ENCODE data around the gene CRYAB.
"Not testable (repeated sequence)": the region's sequence is repeated elsewhere in the genome, so short reads cannot be mapped to it uniquely, and the experiment has no call there.

CRYAB gene

DNA sequence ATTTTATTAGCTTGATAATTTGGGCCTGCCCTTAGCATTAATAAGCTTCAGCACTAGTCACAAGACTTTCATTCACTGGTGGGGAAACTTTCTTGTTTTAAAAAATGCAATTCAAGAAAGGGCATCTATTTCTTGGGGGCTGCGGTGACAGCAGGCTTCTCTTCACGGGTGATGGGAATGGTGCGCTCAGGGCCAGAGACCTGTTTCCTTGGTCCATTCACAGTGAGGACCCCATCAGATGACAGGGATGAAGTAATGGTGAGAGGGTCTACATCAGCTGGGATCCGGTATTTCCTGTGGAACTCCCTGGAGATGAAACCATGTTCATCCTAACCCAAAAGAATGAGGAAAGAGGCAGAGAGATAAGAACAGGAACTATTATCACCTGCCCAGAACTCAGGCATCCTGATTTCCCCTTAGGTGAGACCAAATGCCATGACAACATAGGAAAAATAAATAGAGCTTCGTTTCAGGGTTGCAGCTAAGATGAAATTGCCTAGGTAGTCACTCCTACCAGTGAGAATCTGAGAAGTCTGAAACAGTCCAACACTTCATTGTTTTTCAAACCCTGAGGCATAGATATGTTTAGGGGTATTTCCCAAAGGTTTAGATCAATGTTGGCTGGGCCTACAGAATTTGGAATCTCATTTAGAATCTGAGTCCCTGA is 2.8 kb downstream of the CRYAB start:
- no peak for DNase-seq (ENCODE audit: low spot score)

DNA sequence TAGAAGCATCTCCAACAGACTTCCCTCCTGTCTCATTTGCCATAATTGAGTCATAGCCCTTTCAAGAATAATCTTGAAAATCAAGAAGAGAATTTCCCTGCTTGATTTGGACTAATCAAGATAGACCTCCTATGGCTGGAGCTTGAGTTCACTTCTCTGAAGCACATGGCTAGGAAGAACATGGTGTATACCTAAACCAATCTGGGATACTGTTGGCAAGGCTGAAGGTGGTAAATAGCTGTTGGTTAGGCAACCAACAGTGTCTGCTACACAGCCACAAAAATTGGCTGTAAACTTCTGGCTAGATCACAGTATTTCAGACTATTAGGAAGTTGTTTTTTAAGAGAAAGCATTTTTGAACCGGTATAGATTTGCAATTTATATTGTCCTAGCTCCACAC is 4.9 kb downstream of the CRYAB start:
- no peak for DNase-seq (ENCODE audit: low spot score)

GRCh38 chr11:111905411-111905810 is 6.2 kb downstream of the CRYAB start:
- DNase-seq (ENCODE audit: low spot score), result no peak

- DNase-seq (ENCODE audit: low spot score), result no peak
Measured at GRCh38 chr11:111886844-111887243, 24.7 kb downstream of the CRYAB start.

GRCh38 chr11:111886032-111886431 is 25.5 kb downstream of the CRYAB start:
- no peak for DNase-seq (ENCODE audit: low spot score)

GRCh38 chr11:111885053-111885452 is 26.5 kb downstream of the CRYAB start:
- not testable (repeated sequence) for DNase-seq (ENCODE audit: low spot score)

GRCh38 chr11:111882202-111882601 is 29.4 kb downstream of the CRYAB start:
- DNase-seq (ENCODE audit: low spot score), result no peak

GRCh38 chr11:111879637-111879960 is 32.0 kb downstream of the CRYAB start:
- no peak for DNase-seq (ENCODE audit: low spot score)

- DNase-seq (ENCODE audit: low spot score), result peak; percentile 92
Measured at GRCh38 chr11:111878849-111879636, 32.5 kb downstream of the CRYAB start, which contains the start of the genes CFAP68 and FDXACB1. TSS of gene CFAP68 (plus strand) at chr11:111879541. CDS start at chr11:111879561, 20 bp downstream. TSS of gene FDXACB1 (minus strand) at chr11:111879165. CDS start at chr11:111879132, 33 bp downstream.

GRCh38 chr11:111878385-111878848 is 33.2 kb downstream of the CRYAB start:
- DNase-seq (ENCODE audit: low spot score), result no peak

DNA sequence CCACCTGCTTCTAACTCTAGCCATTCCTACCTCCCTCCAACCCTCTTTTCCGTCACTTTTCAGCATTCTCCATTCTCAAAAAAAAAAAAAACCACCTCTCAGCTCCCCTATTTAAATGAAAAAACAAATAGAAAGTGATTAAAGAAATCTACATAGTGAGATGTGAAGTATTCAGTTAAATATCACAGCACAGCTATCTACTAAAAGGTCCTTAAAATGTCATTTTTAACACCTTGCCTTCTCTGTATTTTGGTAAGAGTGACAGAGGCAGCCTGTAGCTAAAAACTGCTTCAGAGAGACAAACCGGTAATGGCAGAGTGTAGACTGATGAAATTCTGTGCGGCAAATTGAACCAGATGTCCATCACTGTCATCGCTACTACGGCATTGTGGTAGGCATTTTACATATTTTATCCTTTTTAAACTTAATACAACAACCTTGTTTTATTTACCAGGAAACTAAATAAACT is 39.8 kb downstream of the CRYAB start:
- DNase-seq (ENCODE audit: low spot score), result no peak

GRCh38 chr11:111870886-111871692 is 40.5 kb downstream of the CRYAB start, which contains the start of gene ALG9:
TSS of gene ALG9 (minus strand) at chr11:111871581. CDS start at chr11:111871482, 99 bp downstream.
- DNase-seq (ENCODE audit: low spot score), result peak; percentile 74

DNA sequence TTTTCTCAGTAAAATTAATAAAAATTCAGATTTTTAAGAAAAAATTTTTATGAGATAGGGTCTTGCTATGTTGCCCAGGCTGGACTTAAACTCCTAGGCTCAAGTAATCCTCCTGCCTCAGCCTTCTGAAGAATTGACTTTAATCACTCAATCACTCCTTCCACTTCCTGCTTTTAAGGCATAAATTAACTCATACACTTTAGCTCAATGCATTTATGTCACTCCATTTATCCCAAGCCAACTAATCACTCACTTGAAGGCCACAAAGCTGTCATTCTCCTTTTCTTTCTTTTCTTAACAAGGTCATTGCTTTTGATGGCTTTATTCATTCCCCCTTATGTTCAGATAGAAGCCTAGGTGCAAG is 41.1 kb downstream of the CRYAB start:
- DNase-seq (ENCODE audit: low spot score), result no peak

DNA sequence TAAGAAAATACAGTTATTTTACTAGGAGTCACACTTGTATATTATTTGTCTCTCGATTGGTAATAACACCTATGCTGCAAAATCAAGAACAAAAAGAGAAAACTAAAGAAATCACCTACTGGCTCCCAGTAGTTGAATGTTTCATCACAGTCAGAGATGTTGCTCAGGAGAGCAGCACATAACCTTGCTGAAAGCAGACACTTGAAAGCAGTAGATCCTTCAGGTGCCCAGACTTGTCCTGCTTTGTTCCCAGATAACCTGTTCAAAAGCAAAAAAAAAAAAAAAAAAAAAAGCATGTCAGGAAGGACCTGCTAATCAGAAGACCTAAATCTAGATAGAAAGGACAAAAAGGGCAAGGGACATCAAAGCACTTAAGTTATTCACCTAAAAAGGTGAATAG is 41.5 kb downstream of the CRYAB start:
- DNase-seq (ENCODE audit: low spot score), result no peak

DNA sequence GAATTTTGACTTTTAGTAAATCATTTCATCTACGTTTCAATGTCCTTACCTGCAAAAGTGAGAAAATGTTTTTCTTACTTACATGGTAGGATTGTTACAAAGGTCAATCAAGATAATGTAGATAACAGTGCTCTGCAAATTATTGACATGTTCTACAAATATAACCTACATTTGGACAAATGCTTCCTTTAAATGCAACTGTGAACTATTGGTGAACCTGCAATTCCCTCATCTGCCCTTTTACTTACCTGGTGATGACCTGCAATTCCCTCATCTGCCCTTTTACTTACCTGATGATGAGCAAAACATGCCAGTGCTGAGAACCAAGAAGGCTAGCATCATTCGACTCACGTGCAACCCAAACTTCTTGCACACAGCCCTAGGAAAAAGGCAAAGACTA is 51.3 kb downstream of the CRYAB start:
- no peak for DNase-seq (ENCODE audit: low spot score)
